CD8-positive, alpha-beta memory T cell (primary cell): Measurements from ENCODE around the gene XPNPEP2. TPM values are rescaled to one million over a fixed set of nuclear protein-coding genes. Genes with fewer than 3 reads are reported as not detected.

Experiments
- CTCF ChIA-PET: fragments of 350-600 bp; sonication (Branson Sonifier 250); formaldehyde crosslinking; loops from one replicate; lab custom pipeline; 2021; ENCODE audit warnings: antibody characterized with exemption; lab: Charles Lee
- POLR2A ChIA-PET: fragments of 350-600 bp; sonication (Branson Sonifier 250); formaldehyde crosslinking; loops from one replicate; lab custom pipeline; 2021; ENCODE audit warnings: antibody characterized with exemption; lab: Charles Lee
- DNase-seq, 5 donors: peaks; one replicate each; pipeline versions ENCODE4 v3.0.0 to v3.0.0-alpha.2; 2020 to 2022; ENCODE audit warnings: mixed read lengths in 1 of 5
- H3K27ac ChIP-seq: one replicate; pipeline ENCODE4 v1.7.0; 2013; ENCODE audit warnings: low read depth, mild to moderate bottlenecking, low read length, moderate library complexity
- H3K27me3 ChIP-seq: 2 replicates; pipeline ENCODE4 v1.7.0; 2013; ENCODE audit warnings: low read length, mild to moderate bottlenecking; ENCODE audit not compliant: insufficient read depth, poor library complexity, severe bottlenecking
- H3K36me3 ChIP-seq: 2 replicates; pipeline ENCODE4 v1.7.0; 2013; ENCODE audit warnings: mild to moderate bottlenecking, low read length, moderate library complexity; ENCODE audit not compliant: insufficient read depth
- H3K4me1 ChIP-seq: 2 replicates; pipeline ENCODE4 v1.7.0; 2013; ENCODE audit warnings: mild to moderate bottlenecking, low read length, moderate library complexity; ENCODE audit not compliant: insufficient read depth
- H3K4me3 ChIP-seq: 2 replicates; pipeline ENCODE4 v1.7.0; 2013; ENCODE audit warnings: mild to moderate bottlenecking, low read length
- H3K9me3 ChIP-seq: 2 replicates; pipeline ENCODE4 v1.7.0; 2013; ENCODE audit warnings: mild to moderate bottlenecking, low read length
- H3K27ac Mint-ChIP-seq, 8 donors: one replicate each; pipeline ENCODE4 v1.8.0; 2020 to 2021; ENCODE audit warnings: mixed read lengths in 8 of 8, mild to moderate bottlenecking in 6 of 8, inconsistent platforms in 3 of 8, moderate library complexity in 3 of 8
- H3K27me3 Mint-ChIP-seq, 2 donors: one replicate each; pipeline ENCODE4 v1.8.0; 2020 to 2021; ENCODE audit warnings: mixed read lengths in 2 of 2, mild to moderate bottlenecking in 1 of 2, moderate library complexity in 1 of 2
- H3K36me3 Mint-ChIP-seq, 3 donors: one replicate each; pipeline ENCODE4 v1.8.0; 2020 to 2021; ENCODE audit warnings: mixed read lengths in 3 of 3, inconsistent platforms in 1 of 3, mild to moderate bottlenecking in 1 of 3
- H3K4me1 Mint-ChIP-seq, 3 donors: one replicate each; pipeline ENCODE4 v1.8.0; 2020 to 2021; ENCODE audit warnings: mixed read lengths in 3 of 3, inconsistent platforms in 1 of 3, mild to moderate bottlenecking in 1 of 3
- H3K4me3 Mint-ChIP-seq, 7 donors: one replicate each; pipeline ENCODE4 v1.8.0; 2020 to 2021; ENCODE audit warnings: mixed read lengths in 7 of 7, mild to moderate bottlenecking in 6 of 7, moderate library complexity in 4 of 7, inconsistent platforms in 2 of 7
- H3K9me3 Mint-ChIP-seq, 5 donors: one replicate each; pipeline ENCODE4 v1.8.0; 2020 to 2022; ENCODE audit warnings: mixed read lengths in 5 of 5, mild to moderate bottlenecking in 3 of 5, moderate library complexity in 2 of 5, inconsistent platforms in 1 of 5
- polyA plus RNA-seq: library from polyadenylated mRNA; unstranded; fragments of 300-500 nt; fragmentation: Illumina TruSeq; gene quantifications from one replicate; pipeline ENCODE4 v1.2.3, GENCODE V29; 2021
- total RNA-seq, 2 experiments: library from RNA; stranded (reverse); gene quantifications; one replicate each; pipeline ENCODE4 v1.2.3, GENCODE V29; 2021

XPNPEP2 gene
- total and polyA plus RNA-seq, 3 experiments from 2014 or later: 0.28 to 1.2 (median 0.29) TPM

- Mint-ChIP-seq H3K4me1 (peaks cover 15 to 25% (median 17%) of the 10 kb centered on the region in 3 donors), H3K27ac (peak overlapping the region in 6 of 8 donors; percentile 23 to 71 (median 50)), H3K36me3 (no peaks in the 10 kb centered on the region), H3K4me3 (peak overlapping the region in 3 of 7 donors; percentile 4 to 68 (median 4)), H3K27me3 (peaks cover 0 to 6% of the 10 kb centered on the region in 2 donors), H3K9me3 (no peaks in the 10 kb centered on the region)
- Histone ChIP-seq H3K4me1 (peaks cover 12% of the 10 kb centered on the region), H3K27ac (no peak overlapping the region), H3K27me3 (no peaks in the 10 kb centered on the region), H3K36me3 (no peaks in the 10 kb centered on the region), H3K4me3 (no peak overlapping the region), H3K9me3 (no peaks in the 10 kb centered on the region)
- CTCF ChIA-PET: no interaction called here
- POLR2A ChIA-PET: no interaction called here
- no peak for DNase-seq
These were observed 17.4 kb upstream of the XPNPEP2 start for GRCh38 chrX:129721414-129721813.

- Mint-ChIP-seq H3K36me3 (no peaks in the 10 kb centered on the region), H3K4me3 (peak overlapping the region in 5 of 7 donors; percentile 0 to 68 (median 4)), H3K4me1 (peaks cover 18 to 30% (median 19%) of the 10 kb centered on the region in 3 donors), H3K27me3 (peaks cover 0 to 6% of the 10 kb centered on the region in 2 donors), H3K27ac (peak overlapping the region; percentile 23 to 71 (median 52)), H3K9me3 (no peaks in the 10 kb centered on the region)
- Histone ChIP-seq H3K9me3 (no peaks in the 10 kb centered on the region), H3K4me3 (no peak overlapping the region), H3K4me1 (peaks cover 12% of the 10 kb centered on the region), H3K36me3 (no peaks in the 10 kb centered on the region), H3K27me3 (no peaks in the 10 kb centered on the region), H3K27ac (no peak overlapping the region)
- peak in 1 of 5 donors; percentile 40 for DNase-seq
- ChIA-PET CTCF (no interaction called here), POLR2A (no interaction called here)
These were observed 16.9 kb upstream of the XPNPEP2 start for GRCh38 chrX:129721870-129722269.

- Histone ChIP-seq H3K27me3 (no peaks in the 10 kb centered on the region), H3K27ac (no peak overlapping the region), H3K9me3 (no peaks in the 10 kb centered on the region), H3K36me3 (no peaks in the 10 kb centered on the region), H3K4me1 (peaks cover 12% of the 10 kb centered on the region), H3K4me3 (no peak overlapping the region)
- Mint-ChIP-seq H3K27me3 (peaks cover 0 to 7% of the 10 kb centered on the region in 2 donors), H3K4me1 (peaks cover 19 to 32% (median 21%) of the 10 kb centered on the region in 3 donors), H3K36me3 (no peaks in the 10 kb centered on the region), H3K27ac (no peak overlapping the region), H3K9me3 (no peaks in the 10 kb centered on the region), H3K4me3 (no peak overlapping the region)
- ChIA-PET CTCF (no interaction called here), POLR2A (no interaction called here)
- no peak for DNase-seq
These were observed 15.3 kb upstream of the XPNPEP2 start for GRCh38 chrX:129723511-129723910.

- no peak overlapping the region for H3K4me3 ChIP-seq
- Mint-ChIP-seq H3K27me3 (peaks cover 0 to 8% of the 10 kb centered on the region in 2 donors), H3K27ac (peak overlapping the region in 2 of 8 donors; percentile 24 to 95), H3K4me3 (no peak overlapping the region), H3K36me3 (no peaks in the 10 kb centered on the region), H3K4me1 (peaks cover 19 to 32% (median 21%) of the 10 kb centered on the region in 3 donors), H3K9me3 (no peaks in the 10 kb centered on the region)
- peaks cover 12% of the 10 kb centered on the region for H3K4me1 ChIP-seq
- H3K27ac ChIP-seq: no peak overlapping the region
- no peaks in the 10 kb centered on the region for H3K36me3 ChIP-seq
- ChIA-PET POLR2A (no interaction called here), CTCF (no interaction called here)
- H3K9me3 ChIP-seq: no peaks in the 10 kb centered on the region
- DNase-seq: no peak
- H3K27me3 ChIP-seq: no peaks in the 10 kb centered on the region
These were observed 14.0 kb upstream of the XPNPEP2 start for GRCh38 chrX:129724754-129725153.

GRCh38 chrX:129726307-129727111 is 12.3 kb upstream of the XPNPEP2 start:
- peaks cover 0 to 9% of the 10 kb centered on the region in 2 donors for H3K27me3 Mint-ChIP-seq
- POLR2A ChIA-PET: interaction anchor here (0.5 to 1.0 kb wide), 2 partner anchors 44 to 53 kb away, joined by 3 to 4 read pairs; no protein-coding TSS in a partner anchor

GRCh38 chrX:129728061-129728460 is 10.7 kb upstream of the XPNPEP2 start:
- no peak overlapping the region for H3K4me3 ChIP-seq
- no peak for DNase-seq
- Mint-ChIP-seq H3K9me3 (no peaks in the 10 kb centered on the region), H3K27ac (no peak overlapping the region), H3K4me1 (peaks cover 8 to 23% (median 22%) of the 10 kb centered on the region in 3 donors), H3K4me3 (no peak overlapping the region), H3K27me3 (peaks cover 0 to 9% of the 10 kb centered on the region in 2 donors), H3K36me3 (no peaks in the 10 kb centered on the region)
- no peaks in the 10 kb centered on the region for H3K9me3 ChIP-seq
- peaks cover 5% of the 10 kb centered on the region for H3K4me1 ChIP-seq
- H3K27ac ChIP-seq: no peak overlapping the region
- no peaks in the 10 kb centered on the region for H3K36me3 ChIP-seq
- H3K27me3 ChIP-seq: no peaks in the 10 kb centered on the region
- POLR2A ChIA-PET: no interaction called here
- CTCF ChIA-PET: no interaction called here

More at GRCh38 chrX:129726307-129727111, 12.3 kb upstream of the XPNPEP2 start:
- Mint-ChIP-seq H3K36me3 (no peaks in the 10 kb centered on the region), H3K27ac (peak overlapping the region in 1 of 8 donors; percentile 55), H3K4me1 (peaks cover 18 to 35% (median 32%) of the 10 kb centered on the region in 3 donors), H3K4me3 (no peak overlapping the region), H3K9me3 (no peaks in the 10 kb centered on the region)
- DNase-seq: peak in 3 of 5 donors; percentile 12 to 51 (median 17)
- Histone ChIP-seq H3K9me3 (no peaks in the 10 kb centered on the region), H3K36me3 (no peaks in the 10 kb centered on the region), H3K27me3 (no peaks in the 10 kb centered on the region), H3K4me3 (no peak overlapping the region), H3K27ac (no peak overlapping the region), H3K4me1 (peaks cover 15% of the 10 kb centered on the region)
- CTCF ChIA-PET: interaction anchor here (0.5 to 2.1 kb wide), 20 partner anchors 8 to 125 kb away, joined by 3 to 11 read pairs (median 4); no protein-coding TSS in a partner anchor

- Histone ChIP-seq H3K27ac (no peak overlapping the region), H3K27me3 (no peaks in the 10 kb centered on the region), H3K4me3 (no peak overlapping the region), H3K9me3 (no peaks in the 10 kb centered on the region), H3K36me3 (no peaks in the 10 kb centered on the region), H3K4me1 (peaks cover 10% of the 10 kb centered on the region)
- CTCF ChIA-PET: interaction anchor here (0.7 kb wide), 1 partner anchor 53 kb away, joined by 3 read pairs; no protein-coding TSS in a partner anchor
- POLR2A ChIA-PET: no interaction called here
- no peak for DNase-seq
- H3K27me3 Mint-ChIP-seq: peaks cover 0 to 8% of the 10 kb centered on the region in 2 donors
- no peak overlapping the region for H3K4me3 Mint-ChIP-seq
- no peaks in the 10 kb centered on the region for H3K36me3 Mint-ChIP-seq
- peak overlapping the region in 1 of 8 donors; percentile 2 for H3K27ac Mint-ChIP-seq
- H3K4me1 Mint-ChIP-seq: peaks cover 13 to 25% (median 22%) of the 10 kb centered on the region in 3 donors
- H3K9me3 Mint-ChIP-seq: no peaks in the 10 kb centered on the region
These were observed 7.6 kb upstream of the XPNPEP2 start for GRCh38 chrX:129731228-129731627.

- ChIA-PET CTCF (no interaction called here), POLR2A (no interaction called here)
- Mint-ChIP-seq H3K4me1 (peaks cover 16 to 27% (median 22%) of the 10 kb centered on the region in 3 donors), H3K9me3 (no peaks in the 10 kb centered on the region), H3K4me3 (no peak overlapping the region), H3K27ac (no peak overlapping the region), H3K27me3 (peaks cover 0 to 4% of the 10 kb centered on the region in 2 donors), H3K36me3 (no peaks in the 10 kb centered on the region)
- Histone ChIP-seq H3K4me1 (peaks cover 23% of the 10 kb centered on the region), H3K4me3 (no peak overlapping the region), H3K36me3 (no peaks in the 10 kb centered on the region), H3K27ac (no peak overlapping the region), H3K27me3 (no peaks in the 10 kb centered on the region), H3K9me3 (no peaks in the 10 kb centered on the region)
- DNase-seq: no peak
These were observed 5.9 kb upstream of the XPNPEP2 start for GRCh38 chrX:129732857-129733256.
